Nephron progenitor cell (in vitro differentiated cells): Measurements from ENCODE around the gene TSEN2.
"Not testable (repeated sequence)": the region's sequence is repeated elsewhere in the genome, so short reads cannot be mapped to it uniquely, and the experiment has no call there.

Experiments
- DNase-seq: peaks from one replicate; pipeline ENCODE4 v3.0.0; 2021
- H3K27ac Mint-ChIP-seq: 2 replicates; pipeline ENCODE4 v1.8.0; 2021; ENCODE audit warnings: mild to moderate bottlenecking, moderate library complexity, mixed read lengths
- H3K27me3 Mint-ChIP-seq: 2 replicates; pipeline ENCODE4 v1.8.0; 2021; ENCODE audit warnings: mild to moderate bottlenecking, low read depth, mixed read lengths; ENCODE audit not compliant: poor library complexity
- H3K36me3 Mint-ChIP-seq: 2 replicates; pipeline ENCODE4 v1.8.0; 2021; ENCODE audit warnings: low read depth, mixed read lengths
- H3K4me1 Mint-ChIP-seq: 2 replicates; pipeline ENCODE4 v1.8.0; 2021; ENCODE audit warnings: mixed read lengths
- H3K4me3 Mint-ChIP-seq: 2 replicates; pipeline ENCODE4 v1.8.0; 2021; ENCODE audit warnings: mild to moderate bottlenecking, moderate library complexity, mixed read lengths
- H3K9me3 Mint-ChIP-seq: 2 replicates; pipeline ENCODE4 v1.8.0; 2021; ENCODE audit warnings: mild to moderate bottlenecking, moderate library complexity, mixed read lengths
- TF ChIP-seq, protein P1 (sequence below): fragments of 200-600 bp; sonication (generic); IDR thresholded peaks from 2 replicates; pipeline ENCODE4 v1.5.0; 2021; ENCODE audit warnings: antibody characterized with exemption

Gene TSEN2

DNA sequence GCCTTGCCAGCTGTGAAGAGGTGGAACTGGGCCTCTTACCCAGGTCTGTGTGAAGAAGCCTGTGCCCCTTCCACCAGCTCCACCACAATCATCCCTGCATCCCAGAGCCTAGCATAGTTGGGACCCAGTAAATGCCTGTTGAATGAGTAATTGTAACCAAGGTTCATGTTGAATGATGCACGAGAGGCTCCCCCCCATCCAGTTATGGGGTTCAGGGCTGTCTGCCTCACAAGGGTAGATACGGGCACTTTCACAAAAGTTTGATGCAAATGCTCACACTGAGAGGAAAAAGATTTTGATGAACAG, 29.5 kb upstream of the TSEN2 start:
- peaks cover 6% of the 10 kb centered on the region for H3K27me3 Mint-ChIP-seq

DNA sequence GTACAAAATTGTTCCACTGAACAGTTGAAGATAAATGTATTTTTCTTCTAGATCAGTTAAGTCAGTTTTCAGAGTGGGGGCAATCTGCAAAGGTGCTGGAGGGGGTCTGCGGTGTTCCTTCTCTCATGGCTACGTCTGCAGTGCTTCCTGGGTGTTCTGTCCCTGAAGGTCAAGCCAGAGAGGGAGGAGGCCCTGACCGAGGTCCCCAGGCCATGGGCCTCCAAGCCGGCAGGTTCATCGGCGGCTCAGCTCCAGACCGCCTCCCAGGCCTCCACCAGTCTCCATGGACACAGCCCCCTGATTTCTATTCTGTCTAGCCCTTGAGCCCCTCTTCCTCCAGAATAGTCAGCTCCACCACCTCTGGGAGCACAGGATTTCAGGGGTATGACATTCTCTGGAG, 28.5 kb upstream of the TSEN2 start:
- peaks cover 6% of the 10 kb centered on the region for H3K27me3 Mint-ChIP-seq
- no peak overlapping the region for H3K27ac Mint-ChIP-seq
- H3K9me3 Mint-ChIP-seq: peaks cover 5% of the 10 kb centered on the region
- no peaks in the 10 kb centered on the region for H3K36me3 Mint-ChIP-seq
- no peak overlapping the region for H3K4me3 Mint-ChIP-seq
- TF ChIP-seq, protein P1, sequence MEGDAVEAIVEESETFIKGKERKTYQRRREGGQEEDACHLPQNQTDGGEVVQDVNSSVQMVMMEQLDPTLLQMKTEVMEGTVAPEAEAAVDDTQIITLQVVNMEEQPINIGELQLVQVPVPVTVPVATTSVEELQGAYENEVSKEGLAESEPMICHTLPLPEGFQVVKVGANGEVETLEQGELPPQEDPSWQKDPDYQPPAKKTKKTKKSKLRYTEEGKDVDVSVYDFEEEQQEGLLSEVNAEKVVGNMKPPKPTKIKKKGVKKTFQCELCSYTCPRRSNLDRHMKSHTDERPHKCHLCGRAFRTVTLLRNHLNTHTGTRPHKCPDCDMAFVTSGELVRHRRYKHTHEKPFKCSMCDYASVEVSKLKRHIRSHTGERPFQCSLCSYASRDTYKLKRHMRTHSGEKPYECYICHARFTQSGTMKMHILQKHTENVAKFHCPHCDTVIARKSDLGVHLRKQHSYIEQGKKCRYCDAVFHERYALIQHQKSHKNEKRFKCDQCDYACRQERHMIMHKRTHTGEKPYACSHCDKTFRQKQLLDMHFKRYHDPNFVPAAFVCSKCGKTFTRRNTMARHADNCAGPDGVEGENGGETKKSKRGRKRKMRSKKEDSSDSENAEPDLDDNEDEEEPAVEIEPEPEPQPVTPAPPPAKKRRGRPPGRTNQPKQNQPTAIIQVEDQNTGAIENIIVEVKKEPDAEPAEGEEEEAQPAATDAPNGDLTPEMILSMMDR: no peak
- peaks cover 2% of the 10 kb centered on the region for H3K4me1 Mint-ChIP-seq
- no peak for DNase-seq

More for the DNA sequence above, 29.5 kb upstream of the TSEN2 start:
- Mint-ChIP-seq H3K36me3 (no peaks in the 10 kb centered on the region), H3K27ac (no peak overlapping the region), H3K4me1 (peaks cover 11% of the 10 kb centered on the region), H3K9me3 (peaks cover 5% of the 10 kb centered on the region), H3K4me3 (no peak overlapping the region)
- DNase-seq: no peak
- TF ChIP-seq, protein P1: no peak

DNA sequence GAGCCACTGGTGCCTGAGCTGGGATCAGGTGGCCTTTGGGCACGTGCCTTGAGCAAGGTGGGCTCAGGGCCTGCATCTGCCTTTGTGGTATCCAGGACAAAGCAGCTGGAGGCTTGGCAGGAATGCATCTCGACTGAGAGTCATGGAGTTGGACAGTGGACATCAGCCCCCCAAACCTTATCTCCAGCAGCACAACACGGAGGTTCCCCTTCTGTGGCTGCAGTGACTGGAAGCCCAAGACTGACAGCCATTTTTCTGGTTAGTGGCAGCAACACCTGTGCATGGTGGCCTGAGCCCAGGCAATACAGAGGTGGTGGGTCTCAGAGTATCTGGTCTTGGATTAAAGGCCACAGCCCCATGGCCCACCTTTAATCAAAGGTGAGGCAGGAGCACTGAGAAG, 27.8 kb upstream of the TSEN2 start:
- H3K4me1 Mint-ChIP-seq: no peaks in the 10 kb centered on the region
- DNase-seq: no peak
- TF ChIP-seq, protein P1: no peak
- H3K27me3 Mint-ChIP-seq: peaks cover 6% of the 10 kb centered on the region
- H3K9me3 Mint-ChIP-seq: peaks cover 3% of the 10 kb centered on the region
- no peak overlapping the region for H3K4me3 Mint-ChIP-seq
- H3K36me3 Mint-ChIP-seq: no peaks in the 10 kb centered on the region
- H3K27ac Mint-ChIP-seq: no peak overlapping the region

DNA sequence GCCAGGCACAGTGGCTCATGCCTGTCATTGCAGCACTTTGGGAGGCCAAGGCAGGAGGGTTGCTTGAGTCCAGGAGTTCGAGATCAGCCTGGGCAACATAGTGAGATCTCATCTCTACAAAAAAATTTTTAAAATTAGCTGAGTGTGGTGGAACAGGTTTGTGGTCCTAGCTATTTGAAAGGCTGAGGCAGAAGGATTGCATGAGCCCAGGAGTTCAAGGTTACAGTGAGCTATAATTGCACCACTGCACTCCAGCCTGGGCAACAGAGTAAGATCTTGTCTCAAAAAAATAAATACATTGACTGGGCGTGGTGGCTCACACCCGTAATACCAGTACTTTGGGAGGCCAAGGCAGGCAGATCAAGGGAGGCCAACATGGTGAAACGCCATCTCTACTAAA, 26.9 kb upstream of the TSEN2 start:
- not testable (repeated sequence) for H3K27me3 Mint-ChIP-seq, DNase-seq, H3K36me3 Mint-ChIP-seq, H3K4me1 Mint-ChIP-seq, H3K4me3 Mint-ChIP-seq, H3K27ac Mint-ChIP-seq, H3K9me3 Mint-ChIP-seq

DNA sequence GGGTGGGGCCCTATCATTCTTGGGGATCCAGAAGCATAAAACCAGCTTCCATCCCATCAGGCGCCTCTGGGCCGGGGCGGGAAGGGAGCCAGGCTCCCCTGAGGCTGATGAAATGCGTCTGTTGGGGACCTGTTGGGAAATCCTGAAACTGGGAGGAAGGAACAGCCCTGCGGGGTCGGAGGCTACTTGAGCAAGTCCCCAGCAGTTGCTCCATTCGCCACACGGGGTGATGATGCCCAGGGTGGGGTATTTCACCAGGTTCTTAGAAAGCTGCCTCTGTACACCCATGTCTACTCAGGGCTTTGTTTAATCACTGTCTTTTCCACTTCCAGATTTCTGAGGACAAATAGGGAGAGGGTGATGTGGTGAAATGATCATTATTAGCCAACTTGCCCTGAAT, 25.4 kb upstream of the TSEN2 start:
- Mint-ChIP-seq H3K4me1 (no peaks in the 10 kb centered on the region), H3K27ac (no peak overlapping the region), H3K4me3 (no peak overlapping the region), H3K27me3 (peaks cover 6% of the 10 kb centered on the region), H3K9me3 (no peaks in the 10 kb centered on the region), H3K36me3 (no peaks in the 10 kb centered on the region)
- TF ChIP-seq, protein P1: no peak
- no peak for DNase-seq

DNA sequence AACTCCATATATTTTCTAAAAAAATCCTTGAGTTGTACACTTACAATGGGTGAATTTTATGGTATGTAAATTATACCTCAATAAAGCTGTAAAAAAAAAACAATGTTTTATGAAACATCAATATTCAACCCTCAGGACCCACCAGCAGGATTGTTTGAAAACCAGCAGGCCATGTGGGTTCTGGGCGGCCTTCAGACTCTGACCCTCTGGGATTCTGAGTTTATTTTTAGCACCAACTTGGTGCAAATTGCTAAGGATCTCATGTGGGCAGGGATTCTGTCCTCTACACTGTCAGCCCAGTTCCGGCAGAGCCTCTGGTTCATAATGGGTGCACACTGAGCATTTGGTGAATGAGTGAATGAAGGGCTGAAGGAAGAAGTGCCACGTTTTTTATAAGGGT, 24.2 kb upstream of the TSEN2 start:
- Mint-ChIP-seq H3K36me3 (no peaks in the 10 kb centered on the region), H3K4me1 (no peaks in the 10 kb centered on the region), H3K27ac (no peak overlapping the region), H3K27me3 (peaks cover 2% of the 10 kb centered on the region), H3K9me3 (no peaks in the 10 kb centered on the region), H3K4me3 (no peak overlapping the region)
- no peak for DNase-seq
- TF ChIP-seq, protein P1: no peak
